ENCODE results near the gene ADORA2A. TPM values are rescaled to one million over a fixed set of nuclear protein-coding genes. Genes with fewer than 3 reads are reported as not detected.

Gene ADORA2A
- total and polyA plus RNA-seq, 10 of the 15 experiments (the other 5 are each of a cell fraction or from before 2014, with no cell fraction given) = 0.69 to 31.2 (median 18.3) TPM

- TF ChIP-seq, protein P1, sequence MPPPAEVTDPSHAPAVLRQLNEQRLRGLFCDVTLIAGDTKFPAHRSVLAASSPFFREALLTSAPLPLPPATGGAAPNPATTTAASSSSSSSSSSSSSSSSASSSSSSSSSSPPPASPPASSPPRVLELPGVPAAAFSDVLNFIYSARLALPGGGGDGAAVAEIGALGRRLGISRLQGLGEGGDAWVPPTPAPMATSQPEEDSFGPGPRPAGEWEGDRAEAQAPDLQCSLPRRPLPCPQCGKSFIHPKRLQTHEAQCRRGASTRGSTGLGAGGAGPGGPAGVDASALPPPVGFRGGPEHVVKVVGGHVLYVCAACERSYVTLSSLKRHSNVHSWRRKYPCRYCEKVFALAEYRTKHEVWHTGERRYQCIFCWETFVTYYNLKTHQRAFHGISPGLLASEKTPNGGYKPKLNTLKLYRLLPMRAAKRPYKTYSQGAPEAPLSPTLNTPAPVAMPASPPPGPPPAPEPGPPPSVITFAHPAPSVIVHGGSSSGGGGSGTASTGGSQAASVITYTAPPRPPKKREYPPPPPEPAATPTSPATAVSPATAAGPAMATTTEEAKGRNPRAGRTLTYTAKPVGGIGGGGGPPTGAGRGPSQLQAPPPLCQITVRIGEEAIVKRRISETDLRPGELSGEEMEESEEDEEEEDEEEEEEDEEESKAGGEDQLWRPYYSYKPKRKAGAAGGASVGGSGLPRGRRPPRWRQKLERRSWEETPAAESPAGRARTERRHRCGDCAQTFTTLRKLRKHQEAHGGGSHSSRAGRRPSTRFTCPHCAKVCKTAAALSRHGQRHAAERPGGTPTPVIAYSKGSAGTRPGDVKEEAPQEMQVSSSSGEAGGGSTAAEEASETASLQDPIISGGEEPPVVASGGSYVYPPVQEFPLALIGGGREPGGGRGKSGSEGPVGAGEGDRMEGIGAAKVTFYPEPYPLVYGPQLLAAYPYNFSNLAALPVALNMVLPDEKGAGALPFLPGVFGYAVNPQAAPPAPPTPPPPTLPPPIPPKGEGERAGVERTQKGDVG (CRISPR knock-in tag; IDR thresholded peaks at IDR 0.05) = no peak
- TF ChIP-seq RB1 (IDR thresholded peaks at IDR 0.05; ENCODE audit: borderline replicate concordance) (no peak), SIX5 (IDR thresholded peaks at IDR 0.05; ENCODE audit: low read depth, low read length, severe bottlenecking) (no peak), HDAC6 (IDR thresholded peaks at IDR 0.05; ENCODE audit: unreplicated experiment) (no peak), NFIC (IDR thresholded peaks at IDR 0.05; ENCODE audit: low read depth, low read length) (0 out of 2 replicates have a peak, but pooled peaks have one; percentile 18), JUND (IDR thresholded peaks at IDR 0.05; ENCODE audit: low read depth, low read length) (no peak), POLR2AphosphoS2 (IDR thresholded peaks at IDR 0.05; ENCODE audit: low read depth, low read length) (no peak), EGR1 (IDR thresholded peaks at IDR 0.05; ENCODE audit: borderline replicate concordance in 1 of 2, low read depth in 2 of 2, low read length in 2 of 2) (0 out of 3 replicates have a peak, but pooled peaks of 1 of the 2 experiments have one; percentile 36), ESRRA (IDR thresholded peaks at IDR 0.05; ENCODE audit: low read length) (no peak), SMAD1 (IDR thresholded peaks at IDR 0.05; ENCODE audit: low read depth, partially characterized antibody) (no peak), EP300 (IDR thresholded peaks at IDR 0.05; ENCODE audit: borderline replicate concordance in 1 of 2, control insufficient read depth in 1 of 2, low read depth in 2 of 2, low read length in 2 of 2) (no peak), IRF4 (IDR thresholded peaks at IDR 0.05; ENCODE audit: low read depth, low read length) (no peak), BACH1 (IDR thresholded peaks at IDR 0.05; ENCODE audit: borderline replicate concordance) (peak; percentile 55; the same call in 1 of the 2 replicates), NRF1 (conservative IDR thresholded peaks at IDR 0.05; ENCODE audit: low read depth, low read length) (no peak), CEBPZ (IDR thresholded peaks at IDR 0.05; ENCODE audit: low read depth, low read length) (no peak), CBX5 (IDR thresholded peaks at IDR 0.05; ENCODE audit: low read depth) (no peak), PML (IDR thresholded peaks at IDR 0.05; ENCODE audit: low read length) (no peak), MTA2 (IDR thresholded peaks at IDR 0.05; ENCODE audit: low read depth) (peak; percentile 38; the same call in 1 of the 2 replicates), ZNF24 (IDR thresholded peaks at IDR 0.05) (peak; percentile 86), YY1 (IDR thresholded peaks at IDR 0.05; ENCODE audit: low read depth, low read length) (no peak), PKNOX1 (IDR thresholded peaks at IDR 0.05) (no peak), LARP7 (IDR thresholded peaks at IDR 0.05) (0 out of 2 replicates have a peak, but pooled peaks have one; percentile 26), FOXK2 (IDR thresholded peaks at IDR 0.05) (no peak), NFYA (IDR thresholded peaks at IDR 0.05; ENCODE audit: borderline replicate concordance, low read depth, low read length) (no peak), RUNX3 (IDR thresholded peaks at IDR 0.05; ENCODE audit: low read length) (peak; percentile 56)
These were observed 10.4 kb downstream of the ADORA2A start (continued) for GRCh38 chr22:24437741-24438328.
